ENCODE data around the gene MRPS5. TPM values are rescaled to one million over a fixed set of nuclear protein-coding genes. Genes with fewer than 3 reads are reported as not detected.
A peak's percentile ranks its signal among the peaks of the same experiment; 100 is the strongest.

Gene MRPS5
- total RNA-seq, 2 experiments from 2014 or later = 75.2 to 79.3 TPM

DNA sequence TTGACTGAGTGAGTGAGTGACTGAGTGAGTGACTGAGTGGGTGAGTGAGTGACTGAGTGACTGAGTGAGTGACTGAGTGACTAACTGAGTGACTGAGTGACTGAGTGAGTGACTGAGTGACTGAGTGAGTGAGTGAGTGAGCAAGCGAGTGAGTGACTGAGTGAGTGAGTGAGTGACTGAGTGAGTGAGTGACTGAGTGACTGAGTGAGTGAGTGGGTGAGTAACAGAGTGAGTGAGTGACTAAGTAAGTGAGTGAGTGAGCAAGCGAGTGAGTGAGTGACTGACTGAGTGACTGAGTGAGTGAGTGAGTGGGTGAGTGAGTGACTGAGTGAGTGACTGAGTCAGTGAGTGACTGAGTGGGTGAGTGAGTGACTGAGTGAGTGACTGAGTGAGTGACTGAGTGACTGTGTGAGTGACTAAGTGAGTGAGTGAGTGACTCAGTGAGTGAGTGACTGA lies 84.2 kb downstream of the MRPS5 start:
- ATAC-seq (ENCODE audit: low read depth) (no peak), DNase-seq (no peak)
- peak overlapping the region; percentile 82 for H3K27ac Mint-ChIP-seq
- no peak overlapping the region for H3K4me3 Mint-ChIP-seq
- POLR2A ChIA-PET = no interaction called here
- no peaks in the 10 kb centered on the region for H3K27me3 Mint-ChIP-seq
- peaks cover 46% of the 10 kb centered on the region for H3K36me3 Mint-ChIP-seq
- H3K4me1 Mint-ChIP-seq = peaks cover 45% of the 10 kb centered on the region
- no peaks in the 10 kb centered on the region for H3K9me3 Mint-ChIP-seq

- Mint-ChIP-seq H3K27me3 (no peaks in the 10 kb centered on the region), H3K4me3 (no peak overlapping the region), H3K27ac (peak overlapping the region; percentile 82), H3K36me3 (peaks cover 45% of the 10 kb centered on the region), H3K4me1 (peaks cover 43% of the 10 kb centered on the region), H3K9me3 (no peaks in the 10 kb centered on the region)
- POLR2A ChIA-PET = no interaction called here
- DNase-seq (no peak), ATAC-seq (ENCODE audit: low read depth) (no peak)
Measured at GRCh38 chr2:95036596-95037383, 84.8 kb downstream of the MRPS5 start.

Other genes with a start within 250 kb of the MRPS5 start
- 100 to 1,000 TPM; 174 to 184 TPM for gene MAL, start 96.1 kb downstream of the MRPS5 start, total RNA-seq
- 10 to 100 TPM; 22.7 to 26.7 TPM for gene ZNF514, start 38.0 kb upstream of the MRPS5 start, total RNA-seq
- gene ZNF2, start 44.0 kb upstream of the MRPS5 start, total RNA-seq = 1 to 10 TPM; 5.8 to 6.6 TPM
- 1 to 10 TPM; 4.4 to 4.8 TPM for gene ZNF892, start 85.7 kb upstream of the MRPS5 start, total RNA-seq
- gene PROM2, start 152.6 kb upstream of the MRPS5 start, total RNA-seq = 1 to 10 TPM in 1 of 2 experiments, under 1 TPM in 1; 0.82 to 1.0 TPM
- not detected for gene KCNIP3, start 175.5 kb upstream of the MRPS5 start, total RNA-seq

Data from activated naive CD8-positive, alpha-beta T cell treated with anti-CD3 and anti-CD28 coated beads, Interleukin-2, amount 10 ng/mL, durations not matched to agents 7 days and 5 days (primary cell).